K562 (cell line): ENCODE measurements around the gene AIFM3. TPM values are rescaled to one million over a fixed set of nuclear protein-coding genes. Genes with fewer than 3 reads are reported as not detected.
"Not testable (repeated sequence)": the region's sequence is repeated elsewhere in the genome, so short reads cannot be mapped to it uniquely, and the experiment has no call there.

Source experiments
- ATAC-seq: fragments of 200-7000 bp; cut with Tn5 transposase; 3 replicates; pipeline ENCODE4 v1.9.1; 2020; ENCODE audit warnings: moderate library complexity
- BruUV-seq: library from RNA; stranded (reverse); fragments of 400-500 nt; replicated peaks from 2 replicates; lab custom pipeline; 2021; lab: Mats Ljungman, UMichigan
- CTCF ChIA-PET: fragments of 300-600 bp; formaldehyde crosslinking; extraction: SDS; loops from one replicate; lab custom pipeline; 2021; ENCODE audit warnings: low intra/inter-chr PET ratio; lab: Yijun Ruan, JAX
- POLR2A ChIA-PET: fragments of 300-600, 350-650 bp; sonication (Branson Sonifier 250); formaldehyde crosslinking; extraction: SDS; loops from one replicate; lab custom pipeline; 2021; ENCODE audit warnings: antibody characterized with exemption, inconsistent platforms; lab: Yijun Ruan, JAX
- DNase-seq, 4 experiments: peaks; one replicate each; pipeline versions ENCODE4 v3.0.0 to v3.0.0-alpha.2; 2011 to 2018; ENCODE audit warnings: low spot score in 3 of 4, mixed read lengths in 3 of 4; ENCODE audit errors: extremely low read depth in 1 of 4
- FAIRE-seq: peaks from 2 replicates; lab custom pipeline; 2011; peaks lifted over from hg19 to GRCh38; lab: Jason Lieb, UNC
- H2AFZ ChIP-seq: 2 replicates; pipeline ENCODE4 v1.6.0; 2011; ENCODE audit warnings: low read depth, low read length, control low read depth, inconsistent platforms
- H3K27ac ChIP-seq: fragments of 200-600 bp; 3 replicates; pipeline ENCODE4 v1.8.0; 2011; ENCODE audit warnings: low read depth, mild to moderate bottlenecking, control low read depth, inconsistent platforms, low read length, moderate library complexity, mixed read lengths; ENCODE audit errors: extremely low read depth
- H3K27me3 ChIP-seq, 2 experiments: fragments of 300-600 bp in 1 of 2; 2 replicates in 1 of 2; 3 replicates in 1 of 2; pipeline versions ENCODE4 v1.6.0 to v1.8.0; 2011; ENCODE audit warnings: inconsistent platforms in 2 of 2, low read length in 2 of 2, mild to moderate bottlenecking in 1 of 2, mixed read lengths in 1 of 2, moderate library complexity in 1 of 2; ENCODE audit not compliant: control insufficient read depth in 2 of 2, insufficient read depth in 2 of 2
- H3K36me3 ChIP-seq: fragments of 300-600 bp; 3 replicates; pipeline ENCODE4 v1.8.0; 2011; ENCODE audit warnings: mild to moderate bottlenecking, low read length, inconsistent platforms; ENCODE audit not compliant: control insufficient read depth, insufficient read depth
- H3K4me1 ChIP-seq, 2 experiments: fragments of 200-600 bp in 1 of 2; replicated peaks in 1 of 2; 2 replicates in 1 of 2; 3 replicates in 1 of 2; pipeline versions ENCODE4 v1.5.1 to v1.8.0; 2011; ENCODE audit warnings: inconsistent platforms in 2 of 2, low read length in 2 of 2, mild to moderate bottlenecking in 1 of 2, mixed read lengths in 1 of 2, moderate library complexity in 1 of 2; ENCODE audit not compliant: control insufficient read depth in 2 of 2, insufficient read depth in 2 of 2
- H3K4me2 ChIP-seq: 2 replicates; pipeline ENCODE4 v1.6.1; 2011; ENCODE audit warnings: low read length, control low read depth, inconsistent platforms, mixed read lengths; ENCODE audit not compliant: insufficient read depth
- H3K4me3 ChIP-seq: fragments of 200-600 bp; sonication (generic), shearing (Covaris generic); 2 replicates; pipeline ENCODE4 v1.5.1; 2016; ENCODE audit warnings: control low read depth, inconsistent platforms
- H3K79me2 ChIP-seq: fragments of 200-600 bp; 3 replicates; pipeline ENCODE4 v1.8.0; 2011; ENCODE audit warnings: low read length, inconsistent platforms; ENCODE audit not compliant: control insufficient read depth, insufficient read depth
- H3K9ac ChIP-seq, 2 experiments: 2 replicates each; pipeline versions ENCODE4 v1.6.0 to v1.6.1; 2011; ENCODE audit warnings: low read depth in 2 of 2, low read length in 2 of 2, control low read depth in 1 of 2, inconsistent platforms in 1 of 2, mild to moderate bottlenecking in 1 of 2, mixed read lengths in 1 of 2; ENCODE audit not compliant: insufficient read depth in 1 of 2
- H3K9me1 ChIP-seq: one replicate; pipeline ENCODE4 v1.6.0; 2011; ENCODE audit warnings: inconsistent platforms, mild to moderate bottlenecking, low read length, moderate library complexity; ENCODE audit not compliant: control insufficient read depth, insufficient read depth
- H3K9me3 ChIP-seq: replicated peaks from 2 replicates; pipeline ENCODE4 v1.5.1; 2011; ENCODE audit warnings: low read depth, low read length, inconsistent platforms; ENCODE audit not compliant: control insufficient read depth, insufficient read depth
- H4K20me1 ChIP-seq: replicated peaks from 2 replicates; pipeline ENCODE4 v1.6.1; 2011; ENCODE audit warnings: low read length, inconsistent platforms, mixed read lengths; ENCODE audit not compliant: control insufficient read depth, insufficient read depth
- CSDE1 ChIP-seq, 2 experiments: fragments of 450-650 bp; IDR thresholded peaks; 2 replicates each; pipeline ENCODE4 v1.6.1; 2016; ENCODE audit warnings: mild to moderate bottlenecking in 1 of 2
- ELF4 ChIP-seq: fragments of 450-650 bp; formaldehyde crosslinking; IDR thresholded peaks from 2 replicates; pipeline ENCODE4 v1.4.0; 2022; ENCODE audit warnings: missing genetic modification characterization
- FOSL1 ChIP-seq: fragments of 200-800 bp; sonication (Bioruptor generic); conservative IDR thresholded peaks from 2 replicates; pipeline ENCODE4 v1.6.1; 2016; ENCODE audit warnings: missing genetic modification characterization, missing compliant biosample characterization
- HDAC1 ChIP-seq, 2 experiments: fragments of 450-650 bp; IDR thresholded peaks; 2 replicates each; pipeline ENCODE4 v1.6.1; 2016 to 2017; ENCODE audit warnings: inconsistent platforms in 1 of 2, mild to moderate bottlenecking in 1 of 2, moderate library complexity in 1 of 2
- OTX1 ChIP-seq: fragments of 450-650 bp; formaldehyde crosslinking; IDR thresholded peaks from 2 replicates; pipeline ENCODE4 v1.4.0; 2022; ENCODE audit warnings: mild to moderate bottlenecking
- PPARD ChIP-seq: fragments of 250-450 bp; sonication (Bioruptor Pico); IDR thresholded peaks from 2 replicates; pipeline ENCODE4 v1.8.0; 2022; ENCODE audit warnings: inconsistent platforms, mild to moderate bottlenecking, moderate library complexity
- SMAD4 ChIP-seq: fragments of 250-450 bp; sonication (Bioruptor Pico); conservative IDR thresholded peaks from 2 replicates; pipeline ENCODE4 v1.8.0; 2021; ENCODE audit warnings: inconsistent platforms, mild to moderate bottlenecking, moderate library complexity
- SRF ChIP-seq, 2 experiments: fragments of 250-450, 450-650 bp in 1 of 2; sonication (Bioruptor Pico) in 1 of 2; sonication (generic) in 1 of 2; formaldehyde crosslinking; IDR thresholded peaks; 2 replicates each; pipeline versions ENCODE4 v1.5.0 to v1.5.1; 2020 to 2022; ENCODE audit warnings: mild to moderate bottlenecking in 1 of 2, missing genetic modification reagents in 1 of 2
- ZNF785 ChIP-seq: fragments of 250-450 bp; sonication (Bioruptor Pico); IDR thresholded peaks from 2 replicates; pipeline ENCODE4 v1.4.0; 2020; ENCODE audit warnings: mild to moderate bottlenecking
- ZZZ3 ChIP-seq: fragments of 450-650 bp; IDR thresholded peaks from 2 replicates; pipeline ENCODE4 v1.6.1; 2016; ENCODE audit warnings: antibody characterized with exemption, mild to moderate bottlenecking, moderate library complexity
- WGBS: fragments of 100-300 bp; shearing (Covaris generic); methylation state at CpG from one replicate; pipeline ENCODE4 v1.1.6; 2016; ENCODE audit warnings: low coverage, mixed read lengths; ENCODE audit not compliant: insufficient coverage; ENCODE audit errors: missing lambda C conversion rate; 5-methylcytosine and 5-hydroxymethylcytosine counted together
- in situ Hi-C: fragments of 300-500 bp; cut with MboI; formaldehyde crosslinking; loops from 4 replicates; pipeline ENCODE4 v1.15.0; 2018; ENCODE audit warnings: inconsistent platforms, mixed read lengths
- intact Hi-C: fragments of 100-400 bp; cut with micrococcal nuclease; formaldehyde crosslinking; loops from 2 replicates; pipeline ENCODE4 v1.14.2; 2022
- polyA plus RNA-seq, 8 experiments: library from polyadenylated mRNA; depleted of rRNA in 4 of 8; stranded (reverse) in 5 of 8; unstranded in 3 of 8; fragments of >200 nt; fragmentation: Nextera tagmentation in 2 of 8; fragmentation: Illumina TruSeq in 1 of 8; extraction: Ambion mirVana in 2 of 8; extraction: Trizol in 1 of 8; gene quantifications; 2 replicates each; pipeline versions ENCODE4 v1.2.1 to v1.2.3, GENCODE V29; 2011 to 2014; ENCODE audit warnings: inconsistent platforms in 1 of 8, missing spikeins in 1 of 8
- total RNA-seq, 7 experiments: library from RNA; depleted of rRNA in 6 of 7; stranded (reverse); fragments of >200 nt in 6 of 7; fragmentation: Illumina TruSeq in 2 of 7; extraction: Trizol in 2 of 7; gene quantifications; 2 replicates each; pipeline versions ENCODE4 v1.2.1 to v1.2.3, GENCODE V29; 2011 to 2021; ENCODE audit warnings: low replicate concordance in 1 of 7
- TF ChIP-seq, protein P1 (sequence below), 3 experiments: fragments of 200-800 bp in 1 of 3; fragments of 250-450 bp in 1 of 3; fragments of 450-650 bp in 1 of 3; sonication (Bioruptor Pico) in 1 of 3; sonication (Bioruptor generic) in 1 of 3; formaldehyde crosslinking in 1 of 3; IDR thresholded peaks; 2 replicates each; pipeline versions ENCODE4 v1.6.1 to v1.8.0; 2016 to 2022; ENCODE audit warnings: mild to moderate bottlenecking in 2 of 3, missing genetic modification characterization in 2 of 3, missing compliant biosample characterization in 1 of 3, moderate library complexity in 1 of 3
- TF ChIP-seq, protein P2 (sequence below): fragments of 250-450 bp; sonication (Bioruptor Pico); IDR thresholded peaks from 2 replicates; pipeline ENCODE4 v1.8.0; 2022; ENCODE audit warnings: inconsistent platforms

AIFM3 gene
- total and polyA plus RNA-seq, 9 of the 15 experiments (the other 6 are each of a cell fraction or from before 2014, with no cell fraction given) = 0.03 to 0.20 (median 0.07) TPM; not detected in 1

GRCh38 chr22:20940904-20941385 is 26.1 kb upstream of the AIFM3 start (continued):
- TF ChIP-seq, protein P1, sequence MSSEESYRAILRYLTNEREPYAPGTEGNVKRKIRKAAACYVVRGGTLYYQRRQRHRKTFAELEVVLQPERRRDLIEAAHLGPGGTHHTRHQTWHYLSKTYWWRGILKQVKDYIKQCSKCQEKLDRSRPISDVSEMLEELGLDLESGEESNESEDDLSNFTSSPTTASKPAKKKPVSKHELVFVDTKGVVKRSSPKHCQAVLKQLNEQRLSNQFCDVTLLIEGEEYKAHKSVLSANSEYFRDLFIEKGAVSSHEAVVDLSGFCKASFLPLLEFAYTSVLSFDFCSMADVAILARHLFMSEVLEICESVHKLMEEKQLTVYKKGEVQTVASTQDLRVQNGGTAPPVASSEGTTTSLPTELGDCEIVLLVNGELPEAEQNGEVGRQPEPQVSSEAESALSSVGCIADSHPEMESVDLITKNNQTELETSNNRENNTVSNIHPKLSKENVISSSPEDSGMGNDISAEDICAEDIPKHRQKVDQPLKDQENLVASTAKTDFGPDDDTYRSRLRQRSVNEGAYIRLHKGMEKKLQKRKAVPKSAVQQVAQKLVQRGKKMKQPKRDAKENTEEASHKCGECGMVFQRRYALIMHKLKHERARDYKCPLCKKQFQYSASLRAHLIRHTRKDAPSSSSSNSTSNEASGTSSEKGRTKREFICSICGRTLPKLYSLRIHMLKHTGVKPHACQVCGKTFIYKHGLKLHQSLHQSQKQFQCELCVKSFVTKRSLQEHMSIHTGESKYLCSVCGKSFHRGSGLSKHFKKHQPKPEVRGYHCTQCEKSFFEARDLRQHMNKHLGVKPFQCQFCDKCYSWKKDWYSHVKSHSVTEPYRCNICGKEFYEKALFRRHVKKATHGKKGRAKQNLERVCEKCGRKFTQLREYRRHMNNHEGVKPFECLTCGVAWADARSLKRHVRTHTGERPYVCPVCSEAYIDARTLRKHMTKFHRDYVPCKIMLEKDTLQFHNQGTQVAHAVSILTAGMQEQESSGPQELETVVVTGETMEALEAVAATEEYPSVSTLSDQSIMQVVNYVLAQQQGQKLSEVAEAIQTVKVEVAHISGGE (CRISPR knock-in tag; IDR thresholded peaks at IDR 0.05) = peak in 1 of 3 experiments; percentile 35; a peak in 1 of 6 replicates
- TF ChIP-seq, all 486 proteins: peak for 42

GRCh38 chr22:20942203-20942902 is 24.7 kb upstream of the AIFM3 start:
- DNase-seq, FAIRE-seq, H3K27ac ChIP-seq, H3K4me3 ChIP-seq, ATAC-seq, CTCF ChIA-PET, H3K9ac ChIP-seq, H2AFZ ChIP-seq, BruUV-seq, in situ Hi-C loops, H3K4me2 ChIP-seq, H3K9me3 ChIP-seq, H3K27me3 ChIP-seq: not testable (repeated sequence)
- H3K79me2 ChIP-seq = peaks cover 97% of the 10 kb centered on the region
- H3K4me1 ChIP-seq = peaks cover 14 to 32% of the 10 kb centered on the region in 2 experiments; a peak in 4 of 5 replicates
- intact Hi-C loops = loop anchor here (2.0 kb wide), 2 partner anchors 20 to 22 kb away; no protein-coding TSS in a partner anchor
- H3K36me3 ChIP-seq = peaks cover 85% of the 10 kb centered on the region
- peaks cover 49% of the 10 kb centered on the region for H3K9me1 ChIP-seq
- H4K20me1 ChIP-seq = peaks cover 96% of the 10 kb centered on the region
- POLR2A ChIA-PET = interaction anchor here (54.6 to 64.4 kb wide), 2 partner anchors 9 to 24 kb away, joined by 1556 read pairs; partner anchors contain the start of genes AIFM3, CRKL and LZTR1
- WGBS = 81% methylated on average over 7 of the region's 7 CpGs
- TF ChIP-seq ELF4 (0 out of 2 replicates have a peak, but pooled peaks have one; percentile 37), HDAC1 (IDR thresholded peaks at IDR 0.05) (0 out of 4 replicates have a peak, but pooled peaks of 1 of the 2 experiments have one; percentile 28), SMAD4 (CRISPR knock-in tag) (0 out of 2 replicates have a peak, but pooled peaks have one; percentile 26), OTX1 (CRISPR knock-in tag) (peak; percentile 56; the same call in 1 of the 2 replicates), FOSL1 (0 out of 2 replicates have a peak, but pooled peaks have one; percentile 41), PPARD (0 out of 2 replicates have a peak, but pooled peaks have one; percentile 40), ZNF785 (CRISPR knock-in tag) (peak; percentile 63; the same call in 1 of the 2 replicates), ZZZ3 (0 out of 2 replicates have a peak, but pooled peaks have one; percentile 13), CSDE1 (IDR thresholded peaks at IDR 0.05) (peak in 1 of 2 experiments; percentile 36; a peak in 1 of 4 replicates), SRF (CRISPR knock-in tag; IDR thresholded peaks at IDR 0.05) (peak in 1 of 2 experiments; percentile 56; a peak in 1 of 4 replicates)
- TF ChIP-seq, protein P2, sequence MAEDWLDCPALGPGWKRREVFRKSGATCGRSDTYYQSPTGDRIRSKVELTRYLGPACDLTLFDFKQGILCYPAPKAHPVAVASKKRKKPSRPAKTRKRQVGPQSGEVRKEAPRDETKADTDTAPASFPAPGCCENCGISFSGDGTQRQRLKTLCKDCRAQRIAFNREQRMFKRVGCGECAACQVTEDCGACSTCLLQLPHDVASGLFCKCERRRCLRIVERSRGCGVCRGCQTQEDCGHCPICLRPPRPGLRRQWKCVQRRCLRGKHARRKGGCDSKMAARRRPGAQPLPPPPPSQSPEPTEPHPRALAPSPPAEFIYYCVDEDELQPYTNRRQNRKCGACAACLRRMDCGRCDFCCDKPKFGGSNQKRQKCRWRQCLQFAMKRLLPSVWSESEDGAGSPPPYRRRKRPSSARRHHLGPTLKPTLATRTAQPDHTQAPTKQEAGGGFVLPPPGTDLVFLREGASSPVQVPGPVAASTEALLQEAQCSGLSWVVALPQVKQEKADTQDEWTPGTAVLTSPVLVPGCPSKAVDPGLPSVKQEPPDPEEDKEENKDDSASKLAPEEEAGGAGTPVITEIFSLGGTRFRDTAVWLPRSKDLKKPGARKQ (CRISPR knock-in tag) = 0 out of 2 replicates have a peak, but pooled peaks have one; percentile 48
